A549 (cell line): Measurements from ENCODE around the gene KCNN4.

Experiments
- BHLHE40 ChIP-seq: IDR thresholded peaks from 2 replicates; pipeline ENCODE4 v1.6.1; 2012; ENCODE audit warnings: low read depth, low read length, inconsistent platforms
- FOSL2 ChIP-seq, 2 experiments: fragments of 450-650 bp in 1 of 2; fragments of >200 bp in 1 of 2; sonication (Bioruptor Twin) in 1 of 2; formaldehyde crosslinking; IDR thresholded peaks; 2 replicates each; pipeline versions ENCODE4 v1.5.0 to v1.6.1; 2016 to 2020; ENCODE audit warnings: mild to moderate bottlenecking in 1 of 2, moderate library complexity in 1 of 2

DNA sequence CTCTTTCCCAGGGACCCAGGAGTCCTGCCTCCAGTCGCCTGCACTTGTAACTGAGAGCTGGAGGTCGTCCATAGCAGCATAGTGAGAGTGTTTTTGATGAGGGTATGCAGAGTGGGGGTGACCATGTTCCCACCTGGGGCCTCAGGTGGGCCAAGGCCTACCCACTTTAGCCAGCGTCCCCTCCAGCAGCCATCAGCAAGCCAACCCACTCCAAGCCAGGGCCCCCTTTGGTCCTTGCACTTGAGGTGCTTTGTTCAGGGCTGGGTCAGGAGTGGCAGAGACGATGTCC, 14.1 kb downstream of the KCNN4 start:
- TF ChIP-seq FOSL2 (IDR thresholded peaks at IDR 0.05) (no peak), FOSL2 (CRISPR knock-in tag; IDR thresholded peaks at IDR 0.05) (no peak), BHLHE40 (no peak)
